C4-2B (cell line): ENCODE data around the gene TUBB4B.

Experiments used
- H3K27ac ChIP-seq: fragments of 450-650 bp; 2 replicates; pipeline ENCODE4 v1.5.1; 2017
- ZFX ChIP-seq: fragments of 450-650 bp; IDR thresholded peaks from 2 replicates; pipeline ENCODE4 v1.6.1; 2017
- TF ChIP-seq, protein P1 (sequence below): fragments of 450-650 bp; conservative IDR thresholded peaks from 2 replicates; pipeline ENCODE4 v1.5.1; 2017; ENCODE audit warnings: mild to moderate bottlenecking

The TUBB4B gene

DNA sequence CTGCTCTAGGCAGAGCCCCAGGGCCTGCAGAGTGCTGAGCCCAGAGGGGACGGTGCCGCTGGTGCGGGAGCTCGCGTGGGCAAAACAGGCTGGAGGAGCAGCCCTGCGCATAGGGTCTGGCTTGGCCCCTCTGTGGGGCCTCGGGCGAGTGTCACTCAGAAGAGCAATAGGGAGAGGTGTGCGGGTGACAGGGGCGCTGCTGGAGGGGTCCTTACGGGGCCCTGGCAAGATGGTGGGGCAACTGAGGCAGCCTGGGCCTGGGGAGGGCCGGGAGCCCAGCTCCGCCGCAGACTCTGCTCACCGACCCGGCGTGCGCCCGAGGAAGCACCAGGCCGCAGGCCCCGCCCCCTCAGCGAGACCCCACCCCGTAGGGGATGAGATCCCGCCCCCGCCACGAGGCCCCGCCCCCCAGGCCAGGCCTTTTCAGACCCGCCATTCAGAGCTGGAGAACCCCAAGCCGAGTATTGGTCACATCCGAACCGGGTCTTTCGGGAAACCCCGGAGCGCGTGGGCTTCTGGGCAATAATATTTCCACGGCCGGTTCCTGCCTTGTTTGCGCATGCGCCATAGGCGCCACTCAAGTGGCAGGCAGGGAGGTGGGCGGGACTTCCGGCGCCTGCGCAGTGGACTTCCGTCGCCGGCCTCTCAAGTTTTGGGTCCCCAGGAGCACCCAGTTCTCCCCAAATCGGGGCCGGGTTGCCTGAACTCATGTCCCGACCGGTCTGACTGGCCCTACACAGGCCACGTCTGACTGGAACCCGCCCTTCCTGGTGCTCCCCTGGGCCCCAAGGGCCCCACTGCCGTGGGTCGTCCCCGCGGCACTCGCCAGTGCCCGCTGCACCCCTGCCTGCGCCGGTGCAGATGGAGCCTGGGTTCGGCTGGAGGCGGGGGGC is 17.8 kb upstream of the TUBB4B start:
- H3K27ac ChIP-seq: peak overlapping the region; percentile 88
- TF ChIP-seq, protein P1, sequence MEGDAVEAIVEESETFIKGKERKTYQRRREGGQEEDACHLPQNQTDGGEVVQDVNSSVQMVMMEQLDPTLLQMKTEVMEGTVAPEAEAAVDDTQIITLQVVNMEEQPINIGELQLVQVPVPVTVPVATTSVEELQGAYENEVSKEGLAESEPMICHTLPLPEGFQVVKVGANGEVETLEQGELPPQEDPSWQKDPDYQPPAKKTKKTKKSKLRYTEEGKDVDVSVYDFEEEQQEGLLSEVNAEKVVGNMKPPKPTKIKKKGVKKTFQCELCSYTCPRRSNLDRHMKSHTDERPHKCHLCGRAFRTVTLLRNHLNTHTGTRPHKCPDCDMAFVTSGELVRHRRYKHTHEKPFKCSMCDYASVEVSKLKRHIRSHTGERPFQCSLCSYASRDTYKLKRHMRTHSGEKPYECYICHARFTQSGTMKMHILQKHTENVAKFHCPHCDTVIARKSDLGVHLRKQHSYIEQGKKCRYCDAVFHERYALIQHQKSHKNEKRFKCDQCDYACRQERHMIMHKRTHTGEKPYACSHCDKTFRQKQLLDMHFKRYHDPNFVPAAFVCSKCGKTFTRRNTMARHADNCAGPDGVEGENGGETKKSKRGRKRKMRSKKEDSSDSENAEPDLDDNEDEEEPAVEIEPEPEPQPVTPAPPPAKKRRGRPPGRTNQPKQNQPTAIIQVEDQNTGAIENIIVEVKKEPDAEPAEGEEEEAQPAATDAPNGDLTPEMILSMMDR: no peak
- TF ChIP-seq ZFX: peak; percentile 52; the same call in 1 of the 2 replicates

DNA sequence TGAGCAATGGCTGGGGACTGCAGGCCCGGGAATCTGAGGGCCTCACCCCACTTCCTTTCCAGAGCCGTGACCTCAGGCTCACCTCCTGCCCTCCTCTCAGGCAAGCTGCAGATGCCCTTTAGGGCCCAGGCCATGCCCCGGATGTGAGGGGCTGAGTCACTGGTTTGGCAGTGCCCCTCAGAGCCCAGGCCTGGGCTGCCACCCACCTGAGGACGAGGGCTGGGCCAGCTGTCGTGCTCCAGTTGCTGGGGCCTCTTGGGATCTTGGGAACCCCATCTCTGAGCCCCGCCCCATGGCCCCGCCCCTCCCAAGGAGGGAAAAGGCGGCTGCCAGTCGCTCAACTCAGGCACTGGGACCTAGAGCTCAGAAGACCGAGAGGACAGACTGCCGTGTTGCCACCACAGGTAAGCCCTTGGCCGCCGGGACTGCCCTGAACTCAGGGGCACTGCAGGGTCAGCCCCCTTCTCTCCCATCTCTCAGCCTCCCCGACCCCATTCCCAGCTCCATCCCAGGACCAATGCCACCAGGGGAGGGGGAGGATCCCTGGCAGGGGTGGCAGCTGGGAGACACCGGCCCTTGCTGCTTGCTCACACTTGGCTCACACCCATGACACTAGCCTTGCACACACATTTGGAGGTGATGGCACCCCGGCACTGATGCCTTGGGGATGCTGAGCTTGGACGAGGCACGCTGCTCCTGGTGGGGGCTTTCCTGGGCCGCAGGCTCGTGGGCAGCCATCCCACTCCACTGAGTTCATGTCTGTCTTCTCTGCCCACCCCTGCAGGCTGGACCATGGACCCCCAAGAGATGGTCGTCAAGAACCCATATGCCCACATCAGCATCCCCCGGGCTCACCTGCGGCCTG is 16.0 kb upstream of the TUBB4B start, which contains the start of gene CYSRT1:
Gene CYSRT1 (plus strand): TSS at position 345 of the 865 bp plus-strand sequence. CDS start 448 bp downstream, at position 793.
- peak within 1 kb of the TSS; percentile 90 for H3K27ac ChIP-seq
- no peak for TF ChIP-seq ZFX
- TF ChIP-seq, protein P1: no peak

DNA sequence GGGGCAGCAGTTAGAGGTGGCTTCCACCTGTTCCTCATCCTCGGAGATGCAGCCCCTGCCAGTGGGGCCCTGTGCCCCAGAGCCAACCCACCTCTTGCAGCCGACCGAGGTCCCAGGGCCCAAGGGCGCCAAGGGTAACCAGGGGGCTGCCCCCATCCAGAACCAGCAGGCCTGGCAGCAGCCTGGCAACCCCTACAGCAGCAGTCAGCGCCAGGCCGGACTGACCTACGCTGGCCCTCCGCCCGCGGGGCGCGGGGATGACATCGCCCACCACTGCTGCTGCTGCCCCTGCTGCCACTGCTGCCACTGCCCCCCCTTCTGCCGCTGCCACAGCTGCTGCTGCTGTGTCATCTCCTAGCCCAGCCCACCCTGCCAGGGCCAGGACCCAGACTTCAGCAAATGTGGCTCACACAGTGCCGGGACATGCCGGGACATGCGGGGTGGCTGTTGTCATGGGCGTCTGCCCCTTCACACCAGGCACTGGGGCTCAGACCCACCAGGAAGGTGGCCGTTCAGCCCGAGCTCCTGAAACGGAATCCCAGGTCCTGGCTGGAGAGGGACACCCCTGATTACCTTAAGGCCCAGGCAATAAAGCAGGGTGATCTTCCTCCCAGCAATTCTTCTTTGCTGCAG is 15.3 kb upstream of the TUBB4B start:
- peak overlapping the region; percentile 90 for H3K27ac ChIP-seq
- no peak for TF ChIP-seq ZFX
- TF ChIP-seq, protein P1: no peak

DNA sequence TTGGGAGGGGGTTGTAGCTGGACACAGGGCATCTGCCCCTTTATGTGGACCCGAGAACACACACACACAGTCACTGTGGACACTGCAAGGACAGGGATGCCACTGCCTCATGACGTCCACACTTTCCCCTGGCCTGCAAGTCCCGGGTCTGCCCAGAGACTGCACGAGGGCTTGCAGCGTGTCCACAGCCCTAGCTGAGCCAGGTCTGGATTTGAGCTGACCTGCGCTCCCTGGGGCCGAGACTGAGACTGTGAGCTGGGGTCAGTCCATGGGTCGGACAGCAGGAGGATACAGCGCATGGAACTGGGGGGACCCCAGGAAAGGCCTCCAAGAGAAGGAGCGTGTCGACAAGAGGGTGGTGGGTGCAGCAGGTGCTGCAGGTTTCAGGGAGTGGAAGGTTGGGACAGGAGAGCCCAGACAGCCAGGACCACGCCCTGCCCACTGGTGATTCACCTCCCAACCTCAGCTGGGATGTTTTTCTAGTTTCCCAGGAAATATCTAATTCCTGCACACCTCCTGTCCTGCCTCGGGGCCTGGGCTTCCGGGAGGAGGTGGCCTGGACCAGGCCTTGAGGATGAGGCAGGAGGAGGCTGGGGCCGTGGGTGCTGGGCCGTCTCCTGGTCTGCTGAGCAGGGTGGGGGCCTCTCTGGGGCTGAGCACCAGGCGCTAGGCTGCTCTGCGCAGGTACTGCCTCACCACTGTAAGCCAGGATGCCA is 14.6 kb upstream of the TUBB4B start:
- peak overlapping the region; percentile 90 for H3K27ac ChIP-seq
- TF ChIP-seq, protein P1: no peak
- TF ChIP-seq ZFX: peak; percentile 19; the same call in 1 of the 2 replicates

DNA sequence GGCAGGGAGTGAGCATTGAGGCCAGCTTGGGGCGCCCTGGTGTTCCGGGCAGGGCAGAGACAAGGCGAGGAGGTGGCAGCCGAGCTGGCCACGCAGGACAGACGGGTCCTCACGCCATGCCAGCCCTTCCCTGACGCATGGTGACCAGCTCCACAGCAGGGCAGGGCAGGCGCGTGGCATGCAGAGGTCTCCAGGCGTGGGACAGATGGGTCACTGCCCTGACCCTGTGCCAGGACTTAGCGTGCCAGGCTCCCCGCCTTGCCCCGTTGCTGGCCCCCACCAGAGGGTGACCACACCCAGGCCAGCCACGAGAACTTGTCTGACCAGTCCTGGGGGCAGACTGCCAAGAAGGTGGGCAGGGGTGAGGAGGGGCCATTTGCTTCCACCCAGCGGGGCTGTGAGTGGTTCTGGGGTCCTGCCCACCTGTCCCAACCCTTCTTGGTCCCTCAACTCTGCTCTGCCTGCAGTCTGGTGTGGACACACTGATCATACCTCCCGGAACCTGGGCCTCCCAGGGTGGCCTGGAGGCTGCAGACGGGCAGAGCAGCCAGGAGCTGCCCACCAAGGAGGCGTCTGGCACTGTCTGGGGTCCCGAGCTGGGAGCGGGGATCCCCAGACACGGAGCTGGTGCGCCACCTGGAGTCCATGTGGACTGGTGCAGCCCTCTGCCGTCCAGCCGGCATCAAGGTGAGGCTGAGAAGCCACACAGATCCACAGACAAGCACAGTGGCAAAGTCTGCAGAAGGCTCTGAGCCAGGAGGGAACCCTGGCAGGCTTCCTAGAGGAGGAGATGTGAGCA is 13.8 kb upstream of the TUBB4B start, which contains the start of gene RNF224:
Gene RNF224 (plus strand): TSS at position 449 of the 799 bp plus-strand sequence. CDS start 834 bp downstream, outside the sequence.
- peak within 1 kb of the TSS; percentile 90 for H3K27ac ChIP-seq
- TF ChIP-seq, protein P1: peak; percentile 93
- TF ChIP-seq ZFX: no peak
